Measurements from ENCODE around the gene SNRPD2. TPM values are rescaled to one million over a fixed set of nuclear protein-coding genes. Genes with fewer than 3 reads are reported as not detected.
A peak's percentile ranks its signal among the peaks of the same experiment; 100 is the strongest.
"Not testable (repeated sequence)": the region's sequence is repeated elsewhere in the genome, so short reads cannot be mapped to it uniquely, and the experiment has no call there.

Gene SNRPD2
- polyA plus RNA-seq, 4 donors, result 282 to 375 (median 322) TPM

DNA sequence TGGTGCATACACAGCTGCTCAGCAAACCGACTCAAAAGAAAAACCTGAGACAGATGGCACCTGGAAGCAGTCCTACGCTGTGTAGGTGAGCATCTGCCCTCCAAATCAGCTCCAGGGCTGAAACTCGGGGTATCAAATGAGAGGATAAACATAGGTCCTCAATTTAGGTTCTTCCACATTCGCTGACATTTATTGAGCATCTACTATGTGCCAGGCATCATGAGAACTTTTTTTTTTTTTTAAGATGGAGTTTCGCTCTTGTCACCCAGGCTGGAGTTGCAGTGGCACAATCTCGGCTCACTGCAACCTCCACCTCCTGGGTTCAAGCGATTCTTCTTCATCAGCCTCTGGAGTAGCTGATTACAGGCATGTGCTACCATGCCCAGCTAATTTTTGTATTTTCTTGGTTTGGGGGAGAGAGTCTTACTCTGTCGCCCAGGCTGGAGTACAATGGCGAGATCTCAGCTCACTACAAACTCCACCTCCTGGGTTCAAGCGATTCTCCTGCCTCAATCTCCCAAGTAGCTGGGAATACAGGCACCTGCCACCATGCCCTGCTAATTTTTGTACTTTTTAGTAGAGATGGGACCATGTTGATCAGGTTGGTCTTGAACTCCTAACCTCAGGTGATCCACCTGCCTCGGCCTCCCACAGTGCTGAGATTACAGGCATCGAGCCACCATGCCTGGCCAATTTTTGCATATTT is 14.1 kb upstream of the SNRPD2 start:
- DNase-seq (ENCODE audit: low read depth in 4 of 4, low spot score in 3 of 4), result no peak

DNA sequence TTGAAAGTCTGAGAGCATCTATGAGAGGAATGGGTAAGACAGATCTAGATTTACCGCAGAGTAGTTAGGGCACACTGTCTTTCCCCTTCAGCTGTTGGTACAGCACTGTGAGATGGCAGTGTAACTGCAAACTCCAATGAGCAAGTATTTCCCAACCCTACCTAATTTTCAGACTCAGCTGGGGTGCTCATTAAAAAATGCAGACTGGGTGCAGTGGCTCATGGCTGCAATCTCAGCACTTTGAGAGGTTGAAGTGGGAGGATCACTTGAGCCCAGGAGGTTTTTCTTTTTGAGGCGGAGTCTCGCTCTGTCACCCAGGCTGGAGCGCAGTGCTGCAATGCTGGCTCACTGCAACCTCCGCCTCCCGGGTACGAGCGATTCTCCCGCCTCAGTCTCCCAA is 13.4 kb upstream of the SNRPD2 start:
- DNase-seq (ENCODE audit: low read depth in 4 of 4, low spot score in 3 of 4), result no peak

DNA sequence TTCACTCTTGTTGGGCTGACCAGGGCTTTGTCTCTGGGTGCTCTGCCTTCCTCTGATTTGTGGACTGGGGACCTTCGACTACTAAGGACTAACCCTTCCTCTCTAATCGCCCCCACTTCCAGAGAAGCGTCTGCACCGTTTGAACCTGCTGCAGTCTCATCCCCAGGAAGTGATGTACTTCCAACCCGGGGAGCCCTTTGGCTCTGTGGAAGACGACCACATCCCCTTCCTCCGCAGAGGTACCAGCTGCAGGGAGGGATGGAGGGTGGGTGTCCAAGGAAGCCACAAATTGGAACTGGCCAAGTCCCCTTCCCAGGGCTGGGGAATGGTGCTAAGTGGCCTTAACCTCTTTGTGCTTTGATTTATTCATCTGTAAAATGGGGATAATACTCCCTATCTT is 9.9 kb upstream of the SNRPD2 start:
- DNase-seq (ENCODE audit: low read depth in 4 of 4, low spot score in 3 of 4), result no peak

DNA sequence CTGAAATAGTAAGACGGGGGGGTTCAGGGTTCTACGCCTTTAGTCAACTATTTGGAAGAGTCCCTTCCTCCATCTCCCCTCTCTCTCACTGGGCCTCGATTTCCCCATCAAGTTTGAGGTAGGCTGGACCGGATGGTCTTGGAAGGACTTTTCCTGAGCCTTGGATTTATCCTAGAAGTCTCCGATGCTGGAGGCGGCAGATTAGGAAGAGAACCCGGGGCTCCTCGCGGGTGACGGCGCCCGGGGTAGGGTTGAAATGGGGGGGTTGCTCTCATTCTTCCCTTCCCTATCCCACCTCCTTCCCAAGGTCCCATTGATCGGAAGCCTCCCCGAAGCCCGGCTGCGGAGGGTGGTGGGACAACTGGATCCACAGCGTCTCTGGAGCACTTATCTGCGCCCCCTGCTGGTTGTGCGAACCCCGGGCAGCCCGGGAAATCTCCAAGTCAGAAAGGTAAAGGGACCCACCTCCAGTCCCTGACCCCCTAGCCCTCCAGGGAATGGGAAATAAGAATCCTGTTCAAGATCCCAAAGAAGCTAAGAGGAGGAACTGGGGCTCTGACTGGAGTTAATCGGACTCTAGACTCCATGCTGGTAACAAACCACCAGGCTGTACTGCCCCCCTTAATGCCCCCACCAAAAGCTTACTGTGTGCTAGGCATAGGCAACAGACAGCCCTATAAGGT is 1.5 kb upstream of the SNRPD2 start:
- DNase-seq (ENCODE audit: low read depth in 4 of 4, low spot score in 3 of 4), result no peak

DNA sequence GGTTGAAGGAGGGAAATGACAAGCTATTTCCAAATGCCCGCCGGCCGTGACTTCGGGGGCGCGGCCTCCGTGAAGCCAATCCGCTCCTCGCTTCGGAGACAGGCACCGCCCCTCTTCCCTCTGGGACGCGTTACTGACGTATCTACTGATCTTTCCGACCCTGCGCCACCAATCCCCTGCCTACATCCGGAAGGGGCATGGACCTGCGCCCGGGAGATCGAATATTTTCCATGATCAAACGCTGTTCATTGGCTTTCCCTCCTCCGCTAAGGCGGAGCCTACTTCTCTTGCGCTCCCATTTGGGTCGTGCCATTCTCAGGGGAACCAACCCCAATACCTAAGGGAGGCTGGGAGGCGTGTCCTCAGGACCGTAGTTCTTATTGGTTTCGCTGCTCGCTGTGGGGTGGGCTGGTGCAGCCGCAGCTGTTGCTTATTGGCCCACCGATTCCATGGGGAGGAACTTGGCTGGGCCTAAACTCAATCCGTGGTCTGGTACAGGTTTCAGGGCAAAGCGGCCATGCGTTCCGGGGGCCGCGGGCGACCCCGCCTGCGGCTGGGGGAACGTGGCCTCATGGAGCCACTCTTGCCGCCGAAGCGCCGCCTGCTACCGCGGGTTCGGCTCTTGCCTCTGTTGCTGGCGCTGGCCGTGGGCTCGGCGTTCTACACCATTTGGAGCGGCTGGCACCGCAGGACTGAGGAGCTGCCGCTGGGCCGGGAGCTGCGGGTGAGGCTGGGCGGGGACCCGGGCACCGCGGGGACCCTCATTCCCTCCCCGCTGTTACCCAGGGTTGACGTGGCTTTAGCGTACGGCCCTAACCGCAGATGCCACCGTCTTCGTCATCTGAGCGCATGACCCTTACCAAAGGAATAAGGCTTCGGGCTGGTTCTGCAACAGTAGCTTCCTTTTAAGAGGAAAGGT is 693 bp upstream of the SNRPD2 start, which contains the start of gene QPCTL:
QPCTL (plus strand) TSS at position 480 of the 919 bp plus-strand sequence; CDS start at position 518, 38 bp downstream.
- DNase-seq (ENCODE audit: low read depth in 4 of 4, low spot score in 3 of 4), result peak; percentile 94 to 97 (median 96)

DNA sequence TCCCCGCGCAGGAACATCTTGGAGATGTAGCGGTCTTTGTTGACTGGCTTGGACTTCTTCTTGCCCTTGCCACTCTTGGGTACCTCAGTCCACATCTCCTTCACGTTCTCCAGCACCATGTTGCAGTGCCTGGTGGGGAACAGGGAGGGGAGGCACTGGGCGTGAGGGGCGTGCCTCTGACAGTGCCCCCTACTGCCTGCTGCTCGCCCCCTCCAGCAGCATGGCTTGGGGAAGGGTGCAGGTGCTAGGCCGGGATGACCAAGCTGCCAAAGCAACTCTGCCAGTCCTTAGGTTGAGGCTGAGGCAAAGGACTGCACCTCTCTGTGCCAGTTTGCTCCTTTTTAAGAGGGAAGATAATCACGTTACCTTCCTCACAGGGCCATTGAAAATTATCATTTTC is 4.2 kb downstream of the SNRPD2 start:
- DNase-seq (ENCODE audit: low read depth in 4 of 4, low spot score in 3 of 4), result no peak

DNA sequence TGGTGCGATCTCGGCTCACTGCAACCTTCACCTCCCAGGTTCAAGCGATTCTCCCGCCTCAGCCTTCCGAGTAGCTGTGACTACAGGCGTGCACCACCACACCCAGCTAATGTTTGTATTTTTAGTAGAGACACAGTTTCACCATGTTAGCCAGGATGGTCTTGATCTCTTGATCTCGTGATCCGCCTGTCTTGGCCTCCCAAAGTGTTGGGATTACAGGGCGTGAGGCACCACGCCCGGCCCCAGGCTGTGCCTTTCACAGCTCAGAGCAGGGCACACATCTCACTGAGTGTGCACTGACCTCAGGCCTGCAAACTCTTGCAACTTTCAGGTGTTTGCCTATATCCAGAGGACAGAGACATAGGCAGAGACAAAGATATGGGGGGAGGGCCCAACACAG is 6.7 kb downstream of the SNRPD2 start:
- not testable (repeated sequence) for DNase-seq (ENCODE audit: low read depth in 4 of 4, low spot score in 3 of 4)

DNA sequence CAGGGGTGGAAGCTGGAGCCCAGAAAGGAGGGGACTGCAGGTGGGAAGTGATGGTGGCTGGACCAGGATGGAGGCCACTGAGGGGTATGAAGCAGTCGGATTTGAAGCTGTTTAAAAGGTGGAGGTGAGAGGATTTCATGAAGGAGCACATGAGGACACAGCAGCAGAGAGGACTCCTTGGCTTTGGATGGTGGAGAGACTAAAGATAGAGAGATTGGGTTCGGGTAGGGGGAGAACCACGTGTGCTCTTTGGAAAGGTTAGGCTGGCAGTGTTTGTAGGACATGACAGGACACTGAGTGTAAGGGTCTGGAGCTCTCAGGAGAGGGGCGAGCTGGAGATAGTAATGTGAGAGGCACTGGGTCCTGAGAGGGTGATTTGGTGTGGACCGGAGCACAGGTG is 8.8 kb downstream of the SNRPD2 start:
- DNase-seq (ENCODE audit: low read depth in 4 of 4, low spot score in 3 of 4), result no peak

DNA sequence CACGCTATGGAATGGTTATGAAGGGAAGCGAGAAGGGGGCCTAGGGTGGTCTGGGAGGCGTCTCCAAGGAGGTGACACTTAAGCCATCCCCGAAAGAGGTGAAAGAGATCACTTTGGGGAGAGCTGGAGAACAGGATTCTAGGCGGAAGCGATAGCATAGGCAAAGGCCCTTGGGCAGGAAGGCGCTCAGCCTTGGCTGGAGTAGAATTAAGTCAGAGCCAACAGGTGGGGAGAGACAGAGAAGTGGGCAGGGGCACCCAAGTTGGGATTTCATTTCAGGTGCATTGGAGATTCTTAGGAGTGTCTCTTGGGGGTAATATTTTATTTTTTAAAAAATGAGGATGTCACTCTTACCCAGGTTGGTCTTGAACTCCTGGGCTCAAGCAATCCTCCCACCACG is 9.6 kb downstream of the SNRPD2 start:
- DNase-seq (ENCODE audit: low read depth in 4 of 4, low spot score in 3 of 4), result no peak

DNA sequence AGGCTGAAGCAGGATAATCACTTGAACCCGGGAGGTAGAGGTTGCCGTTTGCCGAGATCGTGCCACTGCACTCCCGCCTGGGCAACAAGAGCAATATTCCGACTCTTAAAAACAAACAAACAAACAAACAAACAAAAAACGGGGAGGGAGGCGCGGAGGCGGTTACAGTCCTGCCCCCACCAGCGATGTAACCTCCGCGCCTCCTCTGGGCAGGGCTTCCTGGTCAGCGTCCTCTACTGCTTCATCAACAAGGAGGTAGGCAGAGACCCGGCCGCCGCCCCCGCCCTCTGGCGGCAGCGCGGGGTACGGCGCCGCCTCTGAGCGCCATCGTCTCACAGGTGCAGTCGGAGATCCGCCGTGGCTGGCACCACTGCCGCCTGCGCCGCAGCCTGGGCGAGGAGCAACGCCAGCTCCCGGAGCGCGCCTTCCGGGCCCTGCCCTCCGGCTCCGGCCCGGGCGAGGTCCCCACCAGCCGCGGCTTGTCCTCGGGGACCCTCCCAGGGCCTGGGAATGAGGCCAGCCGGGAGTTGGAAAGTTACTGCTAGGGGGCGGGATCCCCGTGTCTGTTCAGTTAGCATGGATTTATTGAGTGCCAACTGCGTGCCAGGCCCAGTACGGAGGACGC is 10.2 kb downstream of the SNRPD2 start:
- DNase-seq (ENCODE audit: low read depth in 4 of 4, low spot score in 3 of 4), result no peak

DNA sequence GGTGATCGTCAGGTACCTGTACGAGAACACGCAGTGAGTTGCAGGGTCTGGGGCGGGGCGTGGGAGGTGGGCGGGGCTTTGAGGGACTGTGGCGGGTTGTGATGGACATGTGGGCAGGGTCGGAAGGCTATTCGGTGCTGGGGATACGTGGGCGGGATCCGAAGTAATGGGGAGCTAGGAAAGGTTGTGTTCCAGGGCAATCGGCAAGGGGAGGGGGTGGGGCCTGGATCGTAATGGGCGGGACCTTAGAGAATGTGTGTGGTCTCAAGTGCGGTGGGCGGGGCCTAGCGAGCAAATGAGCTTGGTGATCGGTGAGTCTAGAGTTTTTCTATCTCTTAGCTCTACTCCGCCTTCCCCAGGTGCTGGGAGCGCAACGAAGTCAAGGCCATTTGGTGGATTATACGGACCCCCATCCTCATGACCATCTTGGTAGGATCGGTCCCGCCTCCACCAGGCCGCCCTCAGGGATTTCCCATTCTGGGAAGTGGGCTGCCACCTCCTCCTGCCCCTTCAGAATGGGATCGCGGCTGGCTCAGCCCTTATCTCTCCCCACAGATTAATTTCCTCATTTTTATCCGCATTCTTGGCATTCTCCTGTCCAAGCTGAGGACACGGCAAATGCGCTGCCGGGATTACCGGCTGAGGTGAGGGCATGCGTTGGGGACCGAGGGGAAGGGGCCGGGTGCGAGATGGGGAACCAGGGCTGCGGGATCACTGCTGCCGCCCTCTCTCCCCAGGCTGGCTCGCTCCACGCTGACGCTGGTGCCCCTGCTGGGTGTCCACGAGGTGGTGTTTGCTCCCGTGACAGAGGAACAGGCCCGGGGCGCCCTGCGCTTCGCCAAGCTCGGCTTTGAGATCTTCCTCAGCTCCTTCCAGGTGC is 14.2 kb downstream of the SNRPD2 start:
- no peak for DNase-seq (ENCODE audit: low read depth in 4 of 4, low spot score in 3 of 4)

DNA sequence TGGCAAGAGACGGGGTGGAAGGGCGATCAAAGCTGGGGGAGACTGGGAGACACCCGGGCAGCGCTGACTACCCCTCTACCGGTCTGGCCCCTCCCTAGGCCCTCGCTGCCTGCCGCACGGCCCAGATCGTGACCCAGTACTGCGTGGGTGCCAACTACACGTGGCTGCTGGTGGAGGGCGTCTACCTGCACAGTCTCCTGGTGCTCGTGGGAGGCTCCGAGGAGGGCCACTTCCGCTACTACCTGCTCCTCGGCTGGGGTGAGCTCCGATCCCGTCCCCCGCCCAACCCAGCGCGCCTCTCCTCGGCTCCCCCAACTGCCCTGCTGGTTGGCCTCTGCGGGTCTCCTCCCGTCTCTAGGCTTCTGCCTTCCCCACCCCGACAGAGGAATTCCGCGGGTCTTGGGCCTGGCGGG is 14.9 kb downstream of the SNRPD2 start:
- no peak for DNase-seq (ENCODE audit: low read depth in 4 of 4, low spot score in 3 of 4)

DNA sequence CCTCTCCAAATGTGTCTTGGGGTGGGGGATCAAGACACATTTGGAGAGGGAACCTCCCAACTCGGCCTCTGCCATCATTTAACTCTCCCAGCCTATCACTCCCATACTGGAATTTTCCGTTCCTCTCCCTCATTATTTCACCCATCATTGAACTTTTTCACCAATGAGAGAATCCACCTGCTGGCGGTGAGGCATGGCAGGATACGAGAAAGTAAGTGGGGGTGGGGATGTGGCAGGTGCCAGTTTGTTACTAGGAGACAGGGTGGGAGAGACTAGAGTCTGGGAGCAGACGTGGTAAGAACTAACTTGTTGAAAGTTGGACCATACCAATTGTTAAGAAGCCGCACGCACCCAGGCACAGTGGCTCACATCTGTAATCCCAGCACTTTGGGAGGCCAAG is 16.8 kb downstream of the SNRPD2 start:
- no peak for DNase-seq (ENCODE audit: low read depth in 4 of 4, low spot score in 3 of 4)

DNA sequence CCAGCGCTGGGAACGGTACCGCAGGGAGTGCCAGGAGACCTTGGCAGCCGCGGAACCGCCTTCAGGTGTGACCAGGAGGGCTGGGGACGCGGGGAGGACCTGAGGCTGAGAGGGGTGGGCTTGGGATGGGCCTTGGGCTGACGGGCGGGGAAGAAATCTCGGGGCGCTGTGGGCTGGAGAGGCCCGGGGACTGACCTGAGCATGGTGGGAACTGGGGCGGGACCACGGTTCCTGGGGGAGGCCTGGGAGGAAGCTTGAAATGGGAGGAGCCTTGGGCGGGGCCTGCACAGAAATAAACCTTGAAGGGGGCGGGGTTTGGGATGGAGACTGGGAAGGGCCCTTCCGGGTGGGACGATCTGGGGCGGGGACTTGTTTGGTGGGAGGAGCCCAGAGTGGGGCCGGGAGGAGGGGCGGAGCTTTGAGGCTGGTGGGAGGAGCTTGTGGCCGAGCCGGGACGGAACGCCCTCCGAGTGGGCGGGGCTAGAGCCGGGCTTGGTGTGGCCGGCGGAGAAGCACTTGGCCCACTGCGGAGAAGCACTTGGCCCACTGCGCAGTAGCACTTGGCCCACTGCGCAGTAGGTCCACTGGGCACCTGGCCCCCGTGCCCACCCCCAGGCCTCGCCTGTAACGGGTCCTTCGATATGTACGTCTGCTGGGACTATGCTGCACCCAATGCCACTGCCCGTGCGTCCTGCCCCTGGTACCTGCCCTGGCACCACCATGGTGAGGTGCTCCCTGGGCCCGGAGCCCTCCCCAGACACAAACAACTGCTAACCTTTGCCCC is 20.9 kb downstream of the SNRPD2 start:
- DNase-seq (ENCODE audit: low read depth in 4 of 4, low spot score in 3 of 4), result no peak

DNA sequence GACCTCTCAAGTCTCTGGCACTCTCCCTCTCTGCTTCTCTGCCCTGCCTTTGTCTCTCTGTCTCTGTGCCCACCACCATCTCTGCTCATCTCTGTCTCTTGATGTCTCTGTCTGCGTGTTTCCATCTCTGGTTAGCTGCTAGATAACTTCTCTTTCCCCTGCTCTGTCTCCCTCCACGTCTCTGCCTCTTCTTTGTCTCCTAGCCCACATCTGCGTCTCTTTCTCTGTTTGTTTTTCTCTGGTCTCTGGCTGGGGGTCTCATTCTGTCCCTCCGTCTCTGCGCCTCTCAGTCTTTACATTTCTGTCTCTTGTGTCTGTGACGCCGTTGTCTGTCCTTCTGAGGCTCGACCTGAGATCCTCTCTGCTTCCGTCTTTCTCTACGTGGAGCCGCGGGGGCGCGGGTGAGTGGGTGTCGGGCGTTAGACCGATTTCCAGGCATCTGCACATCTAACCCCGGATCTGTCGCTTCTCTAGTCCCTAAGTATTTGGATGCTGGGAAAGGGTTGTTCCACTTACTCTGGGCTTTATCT is 23.3 kb downstream of the SNRPD2 start:
- no peak for DNase-seq (ENCODE audit: low read depth in 4 of 4, low spot score in 3 of 4)

DNA sequence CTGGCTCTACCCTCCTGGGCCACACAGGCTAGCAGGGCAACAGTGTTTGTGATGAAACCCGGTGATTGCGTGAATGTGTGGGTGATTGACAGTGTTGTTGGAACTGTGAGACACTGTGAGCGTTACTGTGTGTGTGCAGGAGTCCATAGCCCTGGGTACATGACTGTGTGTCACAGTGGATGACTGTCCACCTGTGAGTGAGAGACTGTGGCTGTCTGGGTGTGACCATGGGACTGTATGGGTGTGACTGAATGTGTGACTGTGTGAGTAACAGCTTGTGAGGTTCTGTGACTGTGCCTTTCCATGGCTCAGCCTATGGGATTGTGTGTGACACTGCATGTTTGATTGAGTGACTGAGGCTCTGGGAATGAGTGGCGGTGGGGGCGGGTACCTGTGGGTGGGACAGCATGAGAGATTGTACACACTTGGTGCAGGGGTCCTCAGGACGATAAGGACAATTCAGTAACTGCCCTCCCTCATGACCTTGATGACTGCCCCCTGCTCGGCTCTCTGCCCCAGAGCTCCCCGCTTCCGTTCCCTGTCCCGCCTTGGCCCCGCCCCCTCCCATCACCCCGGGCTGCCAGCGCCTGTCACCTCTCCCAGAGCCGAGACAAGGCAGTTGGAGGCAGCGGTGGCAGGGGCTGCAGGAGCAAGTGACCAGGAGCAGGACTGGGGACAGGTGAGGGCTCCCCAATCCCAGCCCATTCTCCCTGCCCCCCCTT is 24.0 kb downstream of the SNRPD2 start, which contains the start of gene GIPR:
GIPR (plus strand) TSS at position 602 of the 722 bp plus-strand sequence. CDS start 1,300 bp downstream, outside the sequence.
- no peak for DNase-seq (ENCODE audit: low read depth in 4 of 4, low spot score in 3 of 4)

DNA sequence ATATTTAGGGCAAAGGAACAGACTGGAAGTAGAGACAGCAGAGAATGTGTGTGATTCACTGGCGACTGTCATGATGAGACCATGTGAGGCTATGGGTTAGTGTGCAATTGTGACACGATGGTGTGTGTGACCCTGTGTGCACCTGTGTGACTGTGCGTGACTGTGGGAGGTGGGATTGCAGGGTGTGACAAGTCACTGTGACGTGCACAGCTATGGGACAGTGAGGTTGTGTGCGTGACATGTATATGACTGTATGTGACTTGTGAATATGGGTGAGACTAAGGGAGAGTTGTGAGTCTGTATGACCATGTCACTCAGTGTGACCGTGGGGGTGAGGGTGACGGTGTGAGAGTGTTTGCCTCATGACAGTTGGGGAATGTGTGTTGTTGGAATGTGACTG is 27.2 kb downstream of the SNRPD2 start:
- DNase-seq (ENCODE audit: low read depth in 4 of 4, low spot score in 3 of 4), result no peak

DNA sequence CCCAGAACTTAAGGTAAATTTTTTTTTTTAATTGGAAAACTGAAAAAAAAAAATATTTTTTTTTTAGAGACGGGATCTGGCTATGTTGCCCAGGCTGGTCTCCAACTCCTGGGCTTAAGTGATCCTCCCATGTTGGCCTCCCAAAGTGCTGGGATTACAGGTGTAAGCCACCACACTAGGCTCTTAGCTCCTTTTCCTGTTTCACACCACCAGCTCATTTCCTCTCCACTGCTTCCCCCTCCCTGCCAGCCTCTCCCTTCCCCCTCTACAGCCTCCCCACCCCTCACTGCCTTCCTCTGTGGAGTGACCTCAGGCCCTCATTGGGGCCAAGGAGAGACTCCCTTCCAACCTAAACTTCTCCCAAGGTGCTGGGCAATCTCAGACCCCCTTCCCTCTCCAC is 28.0 kb downstream of the SNRPD2 start:
- no peak for DNase-seq (ENCODE audit: low read depth in 4 of 4, low spot score in 3 of 4)
